ENCODE results near the gene CPA5.

The CPA5 gene

GRCh38 chr7:130332259-130333053, 12.2 kb upstream of the CPA5 start:
- DNase-seq: no peak

GRCh38 chr7:130333832-130334231, 10.8 kb upstream of the CPA5 start:
- no peak for DNase-seq

- no peak for DNase-seq
Measured at GRCh38 chr7:130334274-130334673, 10.3 kb upstream of the CPA5 start.

- DNase-seq: no peak
Measured at GRCh38 chr7:130337410-130337971, 7.1 kb upstream of the CPA5 start.

GRCh38 chr7:130338233-130338632, 6.4 kb upstream of the CPA5 start:
- DNase-seq: no peak

- no peak for DNase-seq
Measured at GRCh38 chr7:130341882-130342281, 2.7 kb upstream of the CPA5 start.

- DNase-seq: no peak
Measured at GRCh38 chr7:130342701-130343380, 1.8 kb upstream of the CPA5 start.

- no peak for DNase-seq
Measured at GRCh38 chr7:130345136-130345535, 520 bp downstream of the CPA5 start.

GRCh38 chr7:130345725-130346124, 1.1 kb downstream of the CPA5 start:
- DNase-seq: no peak

- no peak for DNase-seq
Measured at GRCh38 chr7:130346177-130346905, 1.7 kb downstream of the CPA5 start.

- DNase-seq: no peak
Measured at GRCh38 chr7:130346941-130347340, 2.3 kb downstream of the CPA5 start.

GRCh38 chr7:130349911-130350782, 5.5 kb downstream of the CPA5 start:
- no peak for DNase-seq

- DNase-seq: no peak
Measured at GRCh38 chr7:130350945-130351790, 6.6 kb downstream of the CPA5 start.

GRCh38 chr7:130351791-130352090, 7.1 kb downstream of the CPA5 start:
- DNase-seq: no peak

- no peak for DNase-seq
Measured at GRCh38 chr7:130352194-130353074, 7.8 kb downstream of the CPA5 start.

GRCh38 chr7:130353196-130353595, 8.6 kb downstream of the CPA5 start:
- DNase-seq: no peak

- DNase-seq: no peak
Measured at GRCh38 chr7:130356121-130356875, 11.7 kb downstream of the CPA5 start.

GRCh38 chr7:130356876-130357611, 12.4 kb downstream of the CPA5 start:
- no peak for DNase-seq

- no peak for DNase-seq
Measured at GRCh38 chr7:130358471-130358870, 13.9 kb downstream of the CPA5 start.

All from OCI-M1 (cell line).